Aorta (tissue), 5 donors: Measurements from ENCODE around the gene SLCO2A1. TPM values are rescaled to one million over a fixed set of nuclear protein-coding genes. Genes with fewer than 3 reads are reported as not detected.

Source experiments
- ATAC-seq: fragments of 200-7000 bp; cut with Tn5 transposase; one replicate; pipeline ENCODE4 v1.9.1; 2022; ENCODE audit warnings: moderate library complexity; ENCODE audit not compliant: low FRiP score
- DNase-seq, 2 donors: peaks; one replicate each; pipeline ENCODE4 v3.0.0-alpha.2; 2020
- H3K27ac ChIP-seq, 2 donors: one replicate each; pipeline ENCODE4 v1.5.1; 2013; ENCODE audit warnings: low read length in 2 of 2, mild to moderate bottlenecking in 2 of 2, moderate library complexity in 2 of 2, control low read depth in 1 of 2, inconsistent platforms in 1 of 2, low read depth in 1 of 2
- H3K27me3 ChIP-seq, 2 donors: one replicate each; pipeline ENCODE4 v1.6.1; 2013; ENCODE audit warnings: control low read depth in 1 of 2, low read length in 1 of 2, mild to moderate bottlenecking in 1 of 2, moderate library complexity in 1 of 2; ENCODE audit not compliant: insufficient read depth in 2 of 2, control insufficient read depth in 1 of 2
- H3K36me3 ChIP-seq, 2 donors: one replicate each; pipeline ENCODE4 v1.6.1; 2013; ENCODE audit warnings: control low read depth in 1 of 2, low read length in 1 of 2, mild to moderate bottlenecking in 1 of 2; ENCODE audit not compliant: insufficient read depth in 2 of 2, control insufficient read depth in 1 of 2
- H3K4me1 ChIP-seq, 2 donors: one replicate each; pipeline ENCODE4 v1.6.1; 2013; ENCODE audit warnings: low read length in 2 of 2, control low read depth in 1 of 2, mild to moderate bottlenecking in 1 of 2, moderate library complexity in 1 of 2; ENCODE audit not compliant: insufficient read depth in 2 of 2, control insufficient read depth in 1 of 2
- H3K4me3 ChIP-seq, 2 donors: one replicate each; pipeline ENCODE4 v1.5.1; 2013; ENCODE audit warnings: low read length in 2 of 2, control low read depth in 1 of 2, mild to moderate bottlenecking in 1 of 2
- H3K9me3 ChIP-seq: one replicate; pipeline ENCODE4 v1.6.1; 2013; ENCODE audit warnings: mild to moderate bottlenecking, low read length; ENCODE audit not compliant: control insufficient read depth
- WGBS, 2 donors: extraction: QIAGEN DNeasy Blood & Tissue Kit; methylation state at CpG; one replicate each; pipeline ENCODE4 v1.1.7; 2013; 5-methylcytosine and 5-hydroxymethylcytosine counted together
- intact Hi-C, 2 donors: fragments of 100-400 bp; cut with DNase I; formaldehyde crosslinking; loops; one replicate each; pipeline versions ENCODE4 v1.14.2 to v1.15.0; 2022
- polyA plus RNA-seq, 2 donors: library from polyadenylated mRNA; stranded (reverse); fragments of 200-250 nt; gene quantifications; one replicate each; pipeline ENCODE4 v1.2.3, GENCODE V29; 2013
- total RNA-seq, 2 donors: library from RNA; stranded (reverse); fragmentation: NEBNext Ultra II Directional; extraction: Animal tissue kit (Norgen Biotek cat#: 25700); gene quantifications; one replicate each; pipeline ENCODE4 v1.2.1, GENCODE V29; 2021
- donor health status: healthy with polysubstance abuse.
- donor health status: Bipolar disorder and iron deficiency.
- donor health status: DM: no; HTN: no; CAD: no.
- donor health status: DM: no; HTN: no; CAD: no.
- donor health status: DM: yes; HTN: yes; CAD: no.

The SLCO2A1 gene
- total and polyA plus RNA-seq, 4 donors: 0.25 to 101 (median 49.8) TPM

DNA sequence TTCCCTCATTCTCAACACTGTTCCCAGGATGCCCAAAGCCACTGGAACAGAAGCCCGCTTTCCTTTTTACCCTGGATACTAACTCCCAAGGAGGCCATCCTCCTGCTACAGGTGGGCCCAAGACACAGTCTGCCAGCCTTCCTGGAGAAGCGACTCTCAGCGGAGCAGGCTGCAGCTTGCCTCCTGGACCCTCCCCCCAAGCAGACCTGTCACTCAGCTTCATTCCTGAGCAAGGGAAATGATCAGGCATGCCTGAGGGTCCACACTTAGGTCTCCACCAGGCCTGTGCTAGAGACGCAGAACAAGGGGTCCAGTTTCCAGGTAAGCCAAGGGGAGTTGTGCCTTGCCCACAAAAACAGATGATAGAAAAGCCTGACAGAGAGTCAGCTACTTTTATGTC is 62.8 kb downstream of the SLCO2A1 start:
- H3K4me1 ChIP-seq: no peaks in the 10 kb centered on the region
- H3K9me3 ChIP-seq: no peaks in the 10 kb centered on the region
- intact Hi-C loops: no loop called here
- H3K27me3 ChIP-seq: no peaks in the 10 kb centered on the region
- no peaks in the 10 kb centered on the region for H3K36me3 ChIP-seq
- ATAC-seq: no peak
- peak in 1 of 2 donors; percentile 33 for DNase-seq
- no peak overlapping the region for H3K27ac ChIP-seq
- WGBS, 2 donors: 89 to 96% methylated on average over 4 of the region's 4 CpGs
- no peak overlapping the region for H3K4me3 ChIP-seq

DNA sequence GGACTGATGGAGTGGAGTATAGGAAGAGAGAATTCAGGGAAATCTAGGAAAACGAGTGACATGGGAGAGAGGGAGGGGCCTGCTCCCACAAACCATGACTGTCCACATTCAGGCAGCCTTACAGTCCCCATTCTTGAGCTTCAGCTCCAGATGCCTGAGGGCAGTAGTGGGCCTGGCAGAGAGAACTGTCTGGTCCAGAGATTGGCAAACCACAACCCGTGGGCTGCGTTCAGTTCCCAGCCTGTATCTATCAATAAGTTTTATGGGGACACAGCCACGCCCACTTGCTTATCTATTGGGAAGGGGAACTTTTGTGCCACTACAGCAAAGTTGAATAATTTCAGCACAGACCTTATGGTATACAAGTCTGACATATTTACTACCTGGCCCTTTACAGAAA is 63.8 kb downstream of the SLCO2A1 start:
- Histone ChIP-seq H3K9me3 (no peaks in the 10 kb centered on the region), H3K4me3 (no peak overlapping the region), H3K27me3 (no peaks in the 10 kb centered on the region), H3K4me1 (no peaks in the 10 kb centered on the region), H3K27ac (no peak overlapping the region), H3K36me3 (no peaks in the 10 kb centered on the region)
- intact Hi-C loops: no loop called here
- 80 to 85% methylated on average over 4 of the region's 4 CpGs for WGBS, 2 donors
- DNase-seq: peak in 1 of 2 donors; percentile 21
- no peak for ATAC-seq

DNA sequence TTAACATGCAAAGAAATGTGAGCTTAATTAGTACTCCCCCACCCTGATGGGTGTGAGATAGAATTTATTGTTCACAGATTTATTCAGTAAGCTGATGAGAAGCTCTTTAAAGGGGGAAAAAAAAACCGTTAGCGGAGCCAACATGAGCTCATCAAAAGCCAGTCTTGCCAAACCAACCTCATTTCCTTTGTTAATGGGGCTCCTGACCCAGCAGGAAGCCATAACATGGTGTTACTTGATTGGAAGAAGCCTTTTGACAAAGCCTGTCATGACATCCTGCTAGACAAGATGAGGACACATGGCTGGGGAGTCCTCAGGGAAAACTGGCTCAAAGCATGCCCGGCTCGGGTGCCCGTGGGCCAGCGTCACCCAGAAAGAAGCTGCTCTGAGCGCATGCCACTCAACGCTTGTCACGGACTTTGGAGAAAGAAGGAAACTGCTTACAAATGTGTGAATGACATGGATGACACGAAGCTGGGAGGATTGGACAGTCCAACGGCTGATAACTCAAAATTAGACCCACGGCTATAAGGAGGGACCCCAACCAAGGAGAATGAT is 64.6 kb downstream of the SLCO2A1 start:
- Histone ChIP-seq H3K4me3 (no peak overlapping the region), H3K36me3 (no peaks in the 10 kb centered on the region), H3K9me3 (no peaks in the 10 kb centered on the region), H3K27ac (no peak overlapping the region), H3K4me1 (no peaks in the 10 kb centered on the region), H3K27me3 (no peaks in the 10 kb centered on the region)
- intact Hi-C loops: no loop called here
- 91 to 92% methylated on average over 12 of the region's 12 CpGs for WGBS, 2 donors
- peak in 1 of 2 donors; percentile 36 for DNase-seq
- no peak for ATAC-seq

DNA sequence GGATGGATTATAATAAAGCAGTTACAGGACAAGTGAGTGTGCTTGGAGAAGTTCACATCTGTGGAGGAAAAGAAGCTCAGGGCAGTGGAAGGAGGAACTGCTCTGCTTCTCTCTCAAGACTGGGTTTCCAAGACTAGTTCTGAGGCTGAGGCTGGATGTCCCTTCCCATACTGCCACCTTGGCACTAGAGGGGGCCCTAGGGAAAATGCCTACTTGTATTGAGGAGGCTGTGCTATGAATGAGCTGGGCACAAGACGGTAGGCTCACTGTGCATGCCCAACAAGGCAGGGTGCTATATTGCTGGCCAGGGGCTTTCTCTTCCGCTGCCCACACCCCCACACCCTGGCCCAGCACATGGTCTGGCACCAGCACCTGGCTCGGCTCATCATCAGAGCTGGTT is 65.2 kb downstream of the SLCO2A1 start:
- no peak overlapping the region for H3K27ac ChIP-seq
- H3K4me1 ChIP-seq: no peaks in the 10 kb centered on the region
- no peaks in the 10 kb centered on the region for H3K36me3 ChIP-seq
- 67 to 96% methylated on average over 3 of the region's 3 CpGs for WGBS, 2 donors
- H3K4me3 ChIP-seq: no peak overlapping the region
- no peak for ATAC-seq
- intact Hi-C loops: no loop called here
- H3K9me3 ChIP-seq: no peaks in the 10 kb centered on the region
- H3K27me3 ChIP-seq: no peaks in the 10 kb centered on the region
- DNase-seq: peak in 1 of 2 donors; percentile 28

DNA sequence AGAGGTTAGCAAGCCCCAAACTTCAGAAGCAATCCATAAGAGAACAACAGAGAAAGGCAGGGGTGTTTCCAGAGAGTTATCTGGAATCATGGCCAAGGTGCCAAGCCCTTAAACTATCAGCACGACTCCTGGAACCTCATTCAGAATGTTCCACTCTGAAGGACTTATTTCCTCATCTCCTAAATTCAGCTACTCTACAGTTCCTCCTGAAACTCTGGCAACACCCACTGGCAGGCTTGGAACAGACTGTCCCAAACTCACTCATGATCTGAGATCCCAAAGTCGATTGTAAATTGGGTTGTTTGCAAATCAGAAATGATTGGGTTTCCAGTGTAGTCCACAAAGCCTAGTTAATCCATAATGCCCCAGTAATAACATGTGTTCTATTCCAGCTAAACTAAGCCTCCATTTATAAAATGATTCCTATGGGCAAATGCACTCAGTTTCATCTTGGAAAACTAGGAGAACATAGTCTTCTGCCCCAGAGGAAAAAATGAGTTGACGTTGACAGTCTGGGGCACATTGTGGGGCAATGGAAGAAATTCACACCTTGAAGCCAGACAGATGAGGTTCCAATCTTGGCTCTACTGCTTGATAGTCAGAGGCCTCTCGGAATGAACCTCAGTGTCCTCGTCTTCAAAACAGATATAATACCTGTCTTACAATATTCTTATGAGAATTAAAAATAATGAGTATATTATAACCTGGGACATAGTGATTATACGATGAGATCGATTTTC is 65.9 kb downstream of the SLCO2A1 start:
- H3K27me3 ChIP-seq: no peaks in the 10 kb centered on the region
- ATAC-seq (no peak), DNase-seq (no peak)
- intact Hi-C loops: no loop called here
- 80 to 82% methylated on average over 7 of the region's 7 CpGs for WGBS, 2 donors
- H3K4me3 ChIP-seq: no peak overlapping the region
- no peaks in the 10 kb centered on the region for H3K4me1 ChIP-seq
- no peaks in the 10 kb centered on the region for H3K9me3 ChIP-seq
- no peaks in the 10 kb centered on the region for H3K36me3 ChIP-seq
- H3K27ac ChIP-seq: no peak overlapping the region

DNA sequence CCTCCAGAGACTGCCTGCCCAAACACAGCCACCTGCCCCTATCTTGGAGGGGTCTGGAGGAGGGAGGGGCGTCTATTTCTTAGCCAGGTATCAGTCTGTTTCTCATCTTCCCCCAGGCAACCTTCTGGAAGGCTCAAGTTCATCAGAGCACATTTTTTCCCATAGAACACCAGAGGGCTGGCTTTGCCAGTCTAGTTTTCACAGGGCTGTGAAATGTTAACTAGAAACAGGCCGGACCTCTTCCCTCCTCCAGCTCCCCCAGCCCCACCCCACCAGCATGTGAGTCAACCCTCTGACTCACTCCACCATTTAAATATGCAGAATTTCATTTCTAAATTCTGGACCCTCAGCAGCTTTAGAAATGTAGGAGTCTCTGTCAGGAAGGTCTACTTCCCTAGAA is 66.9 kb downstream of the SLCO2A1 start:
- no peaks in the 10 kb centered on the region for H3K9me3 ChIP-seq
- intact Hi-C loops: no loop called here
- DNase-seq (peak in 1 of 2 donors; percentile 57), ATAC-seq (no peak)
- no peak overlapping the region for H3K27ac ChIP-seq
- H3K4me3 ChIP-seq: no peak overlapping the region
- H3K36me3 ChIP-seq: no peaks in the 10 kb centered on the region
- no peaks in the 10 kb centered on the region for H3K4me1 ChIP-seq
- H3K27me3 ChIP-seq: no peaks in the 10 kb centered on the region
- 19 to 34% methylated on average over 2 of the region's 2 CpGs for WGBS, 2 donors

DNA sequence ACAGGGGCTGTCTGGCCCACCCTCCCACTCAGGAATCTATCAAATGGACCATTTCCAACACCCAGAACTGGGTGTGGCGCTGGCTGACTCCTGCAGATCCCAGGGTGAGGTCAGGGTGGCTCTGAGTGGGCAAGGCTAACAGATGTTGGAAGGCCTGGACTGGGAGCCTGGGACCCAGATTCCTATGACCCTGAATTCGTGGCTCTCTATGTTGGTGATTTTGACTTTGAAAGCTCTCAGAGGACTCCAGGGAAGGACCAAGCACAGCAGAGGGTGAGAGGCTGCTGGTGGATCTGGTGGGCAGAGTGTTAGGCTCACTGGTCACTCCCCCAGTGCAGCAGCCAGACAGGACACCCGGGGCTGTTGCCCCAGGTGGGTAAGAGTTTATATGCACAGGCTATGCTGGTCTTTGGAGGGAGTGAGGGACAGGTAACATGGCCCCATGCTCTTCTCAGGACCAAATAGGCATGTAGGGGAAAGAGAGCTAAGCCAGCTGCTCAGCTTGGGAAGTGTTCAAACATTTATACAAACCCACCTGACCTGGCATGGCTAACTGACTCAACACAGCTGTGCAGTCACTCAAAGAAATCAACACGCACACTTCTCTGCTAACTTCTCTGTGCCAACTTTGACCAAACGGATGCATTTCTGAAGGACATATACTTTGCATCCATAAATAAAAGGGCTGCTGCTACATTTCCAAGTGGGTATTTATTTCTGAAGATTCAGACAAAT is 71.5 kb downstream of the SLCO2A1 start:
- Histone ChIP-seq H3K36me3 (no peaks in the 10 kb centered on the region), H3K4me3 (no peak overlapping the region), H3K4me1 (no peaks in the 10 kb centered on the region), H3K9me3 (no peaks in the 10 kb centered on the region), H3K27me3 (no peaks in the 10 kb centered on the region), H3K27ac (no peak overlapping the region)
- WGBS, 2 donors: 89 to 91% methylated on average over 5 of the region's 5 CpGs
- intact Hi-C loops: no loop called here
- no peak for ATAC-seq
- peak in 1 of 2 donors; percentile 55 for DNase-seq

DNA sequence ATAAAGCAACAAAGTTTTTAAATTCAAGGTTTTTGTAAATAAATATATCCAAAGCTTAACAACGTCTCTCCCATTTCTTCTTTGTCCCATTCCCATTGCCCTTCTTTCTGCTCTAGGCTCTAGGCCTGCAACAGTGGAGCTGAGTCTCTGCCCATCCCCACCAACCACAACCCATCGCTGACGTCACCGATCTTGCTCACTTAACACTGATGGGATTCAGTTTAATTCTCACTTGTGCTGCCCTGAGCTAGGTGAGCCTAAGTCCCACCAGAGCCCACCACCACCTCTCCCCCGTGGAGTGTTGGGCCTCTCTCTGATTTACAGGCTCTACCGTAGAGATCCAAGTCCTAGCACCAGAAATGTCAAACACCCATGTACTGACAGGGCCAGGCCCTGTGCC is 72.7 kb downstream of the SLCO2A1 start:
- Histone ChIP-seq H3K9me3 (no peaks in the 10 kb centered on the region), H3K27me3 (no peaks in the 10 kb centered on the region), H3K4me3 (no peak overlapping the region), H3K4me1 (no peaks in the 10 kb centered on the region), H3K27ac (no peak overlapping the region), H3K36me3 (no peaks in the 10 kb centered on the region)
- intact Hi-C loops: no loop called here
- DNase-seq (peak in 1 of 2 donors; percentile 30), ATAC-seq (no peak)
- WGBS, 2 donors: 69 to 80% methylated on average over 6 of the region's 6 CpGs
